Activated CD8-positive, alpha-beta memory T cell treated with anti-CD3 and anti-CD28 coated beads, Interleukin-2, amount 50 U/mL, for 24 hours (primary cell): Measurements from ENCODE around the gene RPS6KA1.

Experiments
- DNase-seq: peaks from one replicate; pipeline ENCODE4 v3.0.0-alpha.2; 2020; ENCODE audit errors: extremely low read depth

The RPS6KA1 gene

DNA sequence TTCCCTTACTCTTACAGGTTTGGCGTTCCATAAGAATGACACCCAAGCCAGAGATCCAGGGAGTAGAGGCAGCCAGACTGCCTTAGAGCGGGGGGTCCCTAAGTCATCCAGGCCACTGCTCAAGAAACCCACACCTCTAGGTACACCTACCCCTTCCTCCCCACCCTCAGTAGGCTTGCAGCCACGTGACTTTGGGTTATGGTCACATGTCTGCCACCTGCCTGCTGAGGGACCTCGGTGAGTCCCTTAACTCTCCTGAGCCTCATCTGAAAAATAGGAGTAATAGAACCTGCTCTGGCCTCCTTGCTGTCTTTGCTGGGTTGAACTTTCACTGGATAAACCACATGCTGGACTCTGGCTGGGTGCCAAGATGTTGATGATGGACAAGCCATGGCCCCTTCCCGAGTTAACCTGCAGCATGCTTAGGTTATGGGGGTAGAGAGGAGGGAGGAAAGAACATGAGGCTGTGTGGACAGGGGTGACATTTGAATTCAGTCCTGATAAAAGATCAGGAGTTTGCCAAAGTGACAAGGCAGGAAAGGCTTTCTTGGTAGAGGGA lies 4.5 kb downstream of the RPS6KA1 start:
- DNase-seq = no peak

DNA sequence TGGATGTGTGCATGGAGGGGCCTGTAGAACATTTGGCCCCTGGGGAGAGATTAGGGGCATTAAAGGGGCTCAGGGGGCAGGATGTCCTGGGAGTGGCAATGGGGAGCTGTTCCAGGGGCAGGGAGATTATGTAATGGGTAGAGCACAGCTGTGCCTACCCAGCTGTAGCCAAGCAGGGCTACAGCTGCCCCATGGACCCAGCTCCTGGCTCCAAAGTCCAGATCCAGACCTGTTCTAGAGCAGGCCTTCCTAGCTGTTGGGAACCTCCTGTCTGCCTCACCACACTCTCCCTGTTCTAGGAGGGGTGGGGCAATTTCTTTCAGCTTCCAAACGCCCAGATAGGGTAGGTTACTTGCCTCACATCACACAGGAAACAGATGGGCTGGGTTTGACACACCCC lies 5.6 kb downstream of the RPS6KA1 start:
- DNase-seq = no peak

DNA sequence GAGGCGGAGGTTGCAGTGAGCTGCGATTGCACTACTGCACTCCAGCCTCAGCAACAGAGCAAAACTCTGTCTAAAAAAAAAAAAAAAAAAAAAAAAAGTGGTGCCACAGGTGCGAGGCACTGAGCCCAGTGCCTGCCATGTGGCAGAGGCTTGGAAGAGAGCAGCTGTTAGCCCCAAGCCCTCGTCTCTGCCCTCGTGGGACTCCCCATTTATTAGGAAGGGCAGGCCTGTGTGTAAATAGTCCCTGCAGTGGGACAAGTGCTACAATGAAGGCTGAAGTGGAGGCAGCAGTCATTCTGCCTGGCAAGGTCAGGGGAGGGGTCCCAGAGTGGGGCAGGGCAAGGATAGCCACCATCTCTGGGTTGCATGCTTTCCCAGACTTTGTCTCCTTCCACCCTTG lies 6.5 kb downstream of the RPS6KA1 start:
- no peak for DNase-seq

DNA sequence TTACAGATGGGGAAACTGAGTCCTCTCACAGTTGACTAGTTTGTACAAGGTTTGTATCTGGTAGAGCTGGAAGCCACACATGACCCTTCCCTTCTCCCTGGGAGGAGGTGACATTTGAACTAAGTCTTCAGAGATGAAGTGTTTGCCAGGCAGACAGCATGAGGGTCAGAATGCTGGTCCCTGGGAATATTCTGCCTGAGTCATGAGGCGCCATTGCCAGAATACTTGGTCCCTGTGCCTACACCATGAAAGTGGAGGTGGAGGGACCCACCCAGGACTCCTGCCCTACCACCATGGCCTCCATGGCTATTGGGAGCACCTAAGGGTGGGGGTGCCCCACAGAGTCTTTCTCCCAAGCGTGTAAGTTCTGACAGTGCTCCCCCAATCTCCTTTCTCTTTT lies 7.0 kb downstream of the RPS6KA1 start:
- no peak for DNase-seq

DNA sequence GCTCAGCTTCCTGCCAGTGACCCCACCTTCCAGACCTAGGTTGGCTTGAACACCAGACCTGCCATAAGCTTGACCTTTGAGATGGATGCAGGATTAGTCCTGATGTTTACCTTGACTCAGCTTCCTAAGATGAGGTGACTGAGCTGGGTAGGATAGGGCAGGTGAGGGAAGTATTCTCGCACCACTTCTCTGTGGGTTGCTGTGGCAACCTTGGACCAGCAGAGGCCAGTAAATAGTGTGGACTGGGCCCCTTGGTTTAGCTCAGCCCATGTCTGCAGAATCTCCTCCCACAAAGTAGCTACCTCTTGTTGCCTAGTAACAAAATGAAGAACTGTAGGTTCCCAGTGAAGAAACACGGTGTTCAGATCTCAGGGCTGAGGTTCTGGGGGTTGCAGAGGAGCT lies 8.4 kb downstream of the RPS6KA1 start:
- DNase-seq = no peak

DNA sequence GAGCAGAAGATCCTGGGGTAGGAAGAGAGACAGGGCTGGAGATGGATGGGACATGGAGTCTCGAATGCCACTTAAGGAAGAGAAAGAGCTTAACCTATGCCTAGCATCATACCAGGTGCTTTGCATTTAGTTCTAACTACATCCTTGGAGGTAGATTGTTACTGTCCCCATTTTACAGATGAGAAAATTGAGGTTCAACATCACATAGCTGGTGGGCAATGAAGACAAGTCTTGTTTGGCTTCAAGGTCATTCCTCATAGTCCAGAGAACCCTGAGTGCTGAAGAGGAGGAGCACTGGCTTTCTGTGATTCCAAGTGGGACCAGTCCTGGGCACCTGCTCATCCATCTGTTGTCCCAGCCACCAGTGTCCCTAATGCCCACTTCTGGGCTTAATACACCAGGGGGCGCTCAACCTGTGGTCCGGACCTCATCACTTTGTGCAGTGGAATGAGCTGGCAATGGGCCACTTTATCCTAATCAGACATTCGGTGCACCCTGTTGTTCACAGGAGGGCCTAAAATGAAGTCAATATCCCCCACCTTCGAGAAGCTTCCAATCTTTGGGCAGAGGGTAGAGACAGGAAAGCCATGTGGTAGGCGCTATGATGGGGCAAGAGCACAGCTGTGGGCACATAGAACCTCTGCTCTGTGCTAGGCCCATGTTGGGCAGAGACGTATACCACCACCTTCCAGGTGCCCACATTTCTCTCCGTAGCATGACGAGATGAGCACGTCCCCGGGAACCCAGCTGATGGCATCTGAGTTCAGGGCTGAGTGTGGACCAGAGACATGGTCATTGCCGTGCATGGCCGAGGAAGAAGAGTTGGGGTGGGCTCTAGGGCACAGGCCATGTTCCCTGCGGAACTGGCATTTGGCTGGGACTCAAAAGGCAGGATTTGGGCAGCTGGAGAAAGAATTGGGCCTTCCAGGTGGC lies 9.2 kb downstream of the RPS6KA1 start:
- DNase-seq = no peak

DNA sequence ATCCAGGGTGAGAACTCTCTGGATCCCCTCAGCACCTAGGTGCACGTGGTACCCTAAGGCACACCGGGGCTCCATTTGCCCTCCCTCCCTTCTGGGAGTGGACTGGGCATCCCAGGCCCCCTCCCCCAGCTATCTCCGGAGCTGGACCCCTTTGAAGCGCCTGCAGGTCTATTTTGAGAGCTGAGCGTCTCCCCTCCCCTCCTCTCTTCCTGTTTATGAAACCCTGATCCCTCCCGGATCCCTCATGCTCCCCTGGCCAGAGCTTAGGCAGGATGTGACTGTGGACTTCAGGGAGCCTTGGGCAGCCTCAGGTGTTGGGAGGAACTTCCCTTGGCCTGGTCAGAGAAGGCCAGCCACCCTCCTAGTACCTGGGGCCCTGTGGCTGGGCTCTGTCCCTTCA lies 10.2 kb downstream of the RPS6KA1 start:
- no peak for DNase-seq

DNA sequence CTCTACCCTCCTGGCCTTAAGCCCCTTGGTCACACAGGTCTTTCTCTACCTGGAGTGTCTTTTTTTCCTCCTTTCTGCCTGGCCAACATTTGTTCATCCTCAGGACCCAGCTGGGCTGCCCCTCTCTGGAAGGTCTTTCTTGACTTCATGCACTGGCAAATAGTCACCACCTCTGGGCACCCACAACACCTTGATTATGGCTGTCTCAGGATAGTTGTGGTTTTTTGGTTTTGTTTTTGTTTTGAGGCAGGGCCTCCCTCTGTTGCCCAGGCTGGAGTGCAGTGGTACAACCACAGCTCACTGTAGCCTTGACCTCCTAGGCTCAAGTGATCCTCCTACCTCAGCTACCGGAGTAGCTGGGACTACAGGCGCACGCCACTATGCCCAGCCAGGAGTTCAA lies 10.8 kb downstream of the RPS6KA1 start:
- no peak for DNase-seq

DNA sequence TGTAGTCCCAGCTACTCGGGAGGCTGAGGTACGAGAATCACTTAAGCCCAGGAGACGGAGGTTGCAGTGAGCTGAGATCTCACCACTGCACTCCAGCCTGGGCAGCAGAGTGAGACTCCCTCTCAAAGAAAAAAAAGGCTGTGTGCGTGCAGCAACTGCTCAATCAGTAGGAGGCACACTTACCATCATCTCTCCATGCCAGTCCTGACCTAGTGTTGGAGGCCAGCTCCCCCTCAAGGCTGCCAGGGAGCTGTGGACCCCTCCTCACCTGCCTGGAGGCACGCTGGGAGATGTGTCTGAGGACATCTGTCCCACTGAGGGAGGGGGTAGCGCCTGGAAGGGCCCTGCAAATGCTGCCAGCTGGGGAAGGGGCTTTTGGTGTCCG lies 11.9 kb downstream of the RPS6KA1 start:
- no peak for DNase-seq

DNA sequence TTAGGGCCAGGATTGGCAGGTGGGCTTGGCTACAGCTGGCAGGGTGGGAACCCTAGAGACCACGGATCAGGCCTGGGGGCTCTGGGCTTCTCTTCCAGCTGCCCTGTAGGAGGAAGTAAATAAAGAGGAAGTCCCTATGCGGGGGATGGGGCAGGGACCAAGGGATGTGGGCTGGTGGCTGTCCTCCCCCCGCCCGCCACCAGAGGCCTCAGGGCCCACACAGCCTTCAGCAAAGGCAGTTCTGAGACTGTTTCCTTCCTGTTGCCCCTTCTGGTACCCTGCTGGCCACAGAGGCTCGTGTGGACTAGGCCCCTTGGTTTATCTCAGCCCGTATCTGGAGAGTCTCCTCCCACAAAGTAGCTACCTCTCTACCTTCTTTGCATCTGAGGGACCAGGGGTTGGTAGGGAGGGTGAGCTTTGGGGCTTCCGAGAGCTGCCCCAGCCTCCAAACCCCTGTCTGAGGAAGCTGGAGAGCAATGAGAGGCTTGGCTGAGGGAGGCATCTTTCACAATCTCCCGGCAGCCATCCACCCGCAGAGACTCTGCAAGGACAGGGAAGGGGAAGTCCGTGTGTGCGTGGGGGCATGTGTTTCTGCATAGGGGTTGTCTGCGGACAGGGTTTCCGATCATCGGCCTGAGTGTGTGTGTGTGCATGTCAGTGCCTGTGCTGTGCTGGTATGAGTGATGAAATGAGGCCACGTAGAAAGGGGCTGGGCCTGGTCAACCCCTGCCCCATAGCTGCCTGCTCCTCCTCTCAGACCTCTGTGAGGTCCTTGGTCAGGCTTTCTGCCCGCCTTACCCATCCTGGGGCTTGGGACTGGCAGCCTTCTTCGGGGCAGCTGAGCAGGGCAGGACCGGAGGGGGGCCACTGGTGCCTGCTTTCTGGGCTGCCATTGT lies 12.5 kb downstream of the RPS6KA1 start:
- DNase-seq = peak; percentile 68

DNA sequence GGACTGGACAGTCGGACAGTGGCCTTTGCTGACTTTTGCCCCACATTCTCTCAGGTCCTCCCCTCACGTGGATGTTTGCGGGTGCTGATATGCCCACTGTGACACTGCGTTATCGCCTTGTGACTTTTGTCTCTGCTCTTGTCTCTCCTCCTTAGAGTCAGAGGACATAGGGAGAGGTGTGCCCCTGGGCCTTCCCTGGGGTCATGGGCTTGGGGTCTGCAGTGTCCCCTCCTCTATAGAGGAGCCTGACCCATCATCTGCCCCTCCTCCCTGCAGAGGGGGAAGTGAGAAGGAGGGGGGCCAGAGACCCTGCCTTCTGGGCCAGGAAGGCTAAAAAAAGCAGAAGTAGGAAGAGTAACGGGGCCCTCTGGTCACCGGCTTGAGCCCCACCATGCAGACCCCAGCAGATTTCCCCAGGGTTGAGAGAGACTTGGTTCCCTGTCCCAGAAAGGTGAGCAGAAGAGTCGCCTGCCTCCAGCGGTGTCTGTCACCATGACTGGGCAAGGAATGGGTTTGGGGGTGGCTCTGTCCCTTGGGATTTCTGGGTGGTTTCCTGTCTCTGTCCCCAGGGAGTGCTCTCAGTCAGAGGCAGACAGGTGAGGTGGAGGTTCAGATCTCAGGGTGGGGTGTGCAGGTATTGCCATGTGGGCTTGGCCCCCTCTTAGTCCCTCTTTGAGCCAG lies 13.3 kb downstream of the RPS6KA1 start:
- DNase-seq = no peak

DNA sequence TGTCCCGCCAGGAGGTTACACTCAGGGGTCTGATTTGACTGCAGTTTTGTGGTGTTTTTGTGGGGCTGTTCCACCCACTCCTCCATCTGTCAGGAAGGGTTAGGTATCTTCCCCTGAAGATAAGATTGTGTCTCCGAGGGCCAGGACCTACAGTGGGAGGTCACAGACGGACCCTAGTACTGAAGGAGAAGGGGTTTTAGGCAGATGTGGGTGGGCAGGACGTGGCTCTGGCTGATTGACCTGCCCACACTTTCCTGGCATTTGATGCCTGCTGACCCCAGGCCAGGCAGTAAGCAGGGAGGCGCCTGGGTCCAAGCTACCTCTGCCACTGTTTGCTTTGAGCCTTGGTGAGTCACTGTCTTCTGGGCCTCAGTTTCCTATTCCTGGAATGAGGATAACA lies 13.9 kb downstream of the RPS6KA1 start:
- DNase-seq = no peak

DNA sequence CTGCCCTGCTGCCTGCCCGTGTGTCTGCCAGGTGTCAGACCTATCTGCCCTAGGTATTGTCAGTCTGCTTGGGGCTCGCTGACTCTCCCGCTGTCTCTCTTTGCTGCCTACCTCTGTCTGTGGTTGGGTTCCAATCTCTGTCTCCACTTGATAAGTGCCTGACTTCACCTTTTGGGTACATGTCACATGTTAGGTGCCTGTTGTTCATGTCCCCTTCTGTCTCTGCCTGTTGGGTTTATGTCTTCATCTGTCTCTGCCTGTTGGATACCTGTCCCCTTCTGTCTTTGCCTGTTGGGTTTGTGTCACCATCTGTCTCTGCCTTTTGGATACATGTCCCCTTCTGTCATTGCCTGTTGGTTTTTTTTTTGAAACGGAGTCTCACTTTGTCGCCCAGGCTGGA lies 14.6 kb downstream of the RPS6KA1 start:
- no peak for DNase-seq

DNA sequence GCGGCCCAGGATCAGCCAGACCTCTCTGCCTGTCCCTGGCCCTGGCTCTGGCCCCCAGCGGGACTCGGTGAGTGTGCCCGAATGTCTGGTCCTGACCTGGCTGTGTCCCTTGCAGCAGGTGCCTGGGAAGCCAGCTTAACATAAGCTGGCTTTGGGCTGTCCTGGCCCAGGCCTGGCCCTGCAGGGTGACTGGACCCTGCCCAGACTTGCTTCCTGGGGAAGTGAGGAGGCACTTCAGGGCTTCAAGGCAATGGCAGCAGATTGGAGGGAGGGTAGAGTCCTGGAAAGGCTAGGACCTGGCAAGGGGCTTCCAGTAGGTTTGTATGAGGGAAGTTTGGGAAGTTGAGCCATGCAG lies 16.4 kb downstream of the RPS6KA1 start:
- no peak for DNase-seq

DNA sequence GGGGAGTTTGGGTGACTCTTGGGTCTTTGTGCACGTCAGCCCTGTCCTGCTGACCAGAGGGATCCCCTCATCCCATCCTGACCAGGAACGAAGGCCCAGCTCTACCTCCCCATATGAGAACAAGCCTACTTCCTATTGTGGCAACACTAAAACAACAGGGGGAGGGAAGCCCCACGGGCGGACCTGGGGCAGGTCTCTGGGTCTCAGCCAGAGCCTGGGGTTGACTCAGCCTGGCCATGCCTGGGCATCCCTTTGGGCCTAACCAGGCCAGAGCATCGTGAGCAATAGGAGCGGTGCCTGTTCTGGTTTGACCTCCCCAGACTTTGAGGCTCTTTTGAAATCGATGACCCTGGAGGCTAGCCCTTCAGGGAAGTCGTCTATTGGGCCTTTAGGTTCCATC lies 16.8 kb downstream of the RPS6KA1 start:
- DNase-seq = no peak

DNA sequence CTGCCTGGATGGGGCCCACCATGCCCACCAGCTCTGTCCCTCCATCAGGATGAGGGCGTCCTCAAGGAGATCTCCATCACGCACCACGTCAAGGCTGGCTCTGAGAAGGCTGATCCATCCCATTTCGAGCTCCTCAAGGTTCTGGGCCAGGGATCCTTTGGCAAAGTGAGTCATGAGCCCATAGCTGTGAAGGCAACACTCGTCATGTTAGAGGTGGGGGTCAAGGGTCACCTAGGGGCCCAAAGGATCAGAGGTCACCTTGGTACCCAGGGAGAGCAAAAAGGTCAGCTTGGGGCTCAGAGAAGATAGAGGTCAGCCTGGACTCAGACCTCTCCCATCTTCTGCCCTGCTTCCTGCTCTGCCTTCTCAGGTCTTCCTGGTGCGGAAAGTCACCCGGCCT lies 17.3 kb downstream of the RPS6KA1 start:
- no peak for DNase-seq

DNA sequence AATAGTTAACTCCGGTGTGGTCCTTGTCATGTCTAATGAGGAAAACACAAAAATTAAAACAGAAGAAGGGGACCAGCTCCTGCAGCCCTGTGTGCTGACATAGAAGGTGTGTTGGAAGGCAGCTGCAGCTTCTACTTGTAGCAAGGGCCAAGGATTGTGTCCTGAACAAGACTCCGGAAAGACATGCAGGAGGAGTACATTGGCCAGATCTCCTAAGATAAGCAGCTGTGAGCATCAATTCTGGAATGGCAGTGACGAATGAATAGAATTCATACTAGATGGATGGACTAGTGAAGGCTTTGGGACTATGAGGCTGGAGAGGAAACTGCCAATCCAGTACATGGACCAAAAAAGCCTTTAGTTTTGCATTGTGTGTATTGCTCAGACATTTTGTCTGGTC lies 19.3 kb downstream of the RPS6KA1 start:
- no peak for DNase-seq

DNA sequence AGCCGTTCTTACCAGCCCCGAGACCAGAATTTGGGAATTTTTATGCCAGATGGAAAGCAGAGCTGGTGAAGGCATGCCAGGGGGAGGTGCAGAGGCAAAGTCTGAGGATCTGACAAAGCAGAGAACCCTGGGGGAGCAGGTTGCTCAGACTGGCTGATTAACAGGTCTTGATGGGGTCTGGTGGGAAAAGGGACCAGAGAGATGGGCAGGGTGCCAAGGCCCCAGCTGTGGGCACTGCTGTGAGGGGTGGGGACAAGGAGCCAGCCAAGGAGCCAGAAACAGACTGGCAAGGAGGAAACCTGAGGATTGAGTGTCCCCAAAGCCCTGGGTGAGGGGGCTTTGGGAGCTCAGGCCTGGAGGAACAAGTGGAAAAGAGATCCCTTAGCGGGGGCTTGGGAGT lies 21.4 kb downstream of the RPS6KA1 start:
- no peak for DNase-seq

DNA sequence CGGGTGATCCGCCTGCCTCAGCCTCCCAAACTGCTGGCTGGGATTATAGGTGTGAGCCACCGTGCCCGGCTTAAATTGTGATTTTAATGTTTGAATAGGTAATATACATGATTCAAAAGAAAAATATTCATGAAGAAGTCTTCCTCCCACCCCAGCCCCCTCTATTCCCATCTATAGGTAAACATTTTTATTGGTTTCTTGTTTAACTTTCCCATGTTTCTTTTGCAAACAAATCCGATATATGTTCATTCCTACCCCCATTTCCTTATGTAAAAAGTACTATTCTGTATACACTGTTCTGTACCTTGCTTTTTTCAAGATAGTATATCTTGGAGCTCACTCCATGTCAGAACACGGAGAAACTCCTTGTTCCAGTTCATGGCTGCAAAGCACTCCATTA lies 23.2 kb downstream of the RPS6KA1 start:
- DNase-seq = no peak

DNA sequence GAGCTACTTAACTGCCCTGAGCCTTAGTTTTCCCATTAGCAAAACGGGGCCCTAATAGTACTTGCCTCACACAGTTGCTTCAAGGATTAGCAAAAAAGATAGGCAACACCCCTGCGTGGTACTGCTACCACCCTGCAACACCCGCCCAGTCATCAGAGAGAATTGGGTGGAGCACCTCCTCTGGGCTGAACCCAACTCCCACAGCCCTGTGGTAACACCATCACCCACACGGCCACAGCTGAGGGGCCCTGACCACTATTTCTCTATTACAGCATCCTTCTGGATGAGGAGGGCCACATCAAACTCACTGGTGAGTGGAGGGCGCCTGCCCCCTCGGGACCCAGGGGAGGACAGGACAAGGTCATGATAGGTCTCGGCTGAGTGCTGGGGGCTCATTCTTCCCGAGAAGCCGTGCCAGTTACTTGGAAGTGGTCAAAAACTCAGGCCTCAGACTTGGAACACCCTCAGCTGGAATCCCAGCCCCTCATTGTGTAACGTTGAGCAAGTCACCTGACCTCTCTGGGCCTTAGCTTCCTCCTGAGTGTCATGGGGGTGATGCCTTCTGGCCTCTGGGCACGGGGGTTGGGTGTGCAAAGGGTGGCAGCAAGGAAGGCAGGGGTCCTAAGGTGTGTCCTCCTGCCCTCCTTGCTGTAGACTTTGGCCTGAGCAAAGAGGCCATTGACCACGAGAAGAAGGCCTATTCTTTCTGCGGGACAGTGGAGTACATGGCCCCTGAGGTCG lies 24.6 kb downstream of the RPS6KA1 start:
- DNase-seq = no peak

DNA sequence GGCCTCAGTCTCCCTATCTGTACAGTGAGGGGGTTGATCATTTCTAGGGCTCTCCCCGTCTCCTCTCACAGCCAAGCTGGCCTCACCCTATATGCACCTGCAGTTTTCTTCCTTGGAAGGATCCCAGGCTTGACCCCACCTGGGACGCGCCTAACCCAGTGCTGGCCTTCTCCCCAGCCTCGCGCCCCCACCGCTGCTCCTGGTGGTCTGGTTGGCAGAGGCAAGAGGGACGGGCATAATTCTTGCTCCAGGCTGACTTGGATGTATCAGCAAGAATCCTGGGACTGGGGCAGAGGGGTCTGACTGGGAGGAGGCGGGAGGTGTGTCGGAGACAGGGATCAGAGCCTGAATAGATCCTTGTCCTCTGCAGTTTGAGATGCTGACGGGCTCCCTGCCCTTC lies 25.2 kb downstream of the RPS6KA1 start:
- DNase-seq = no peak
